ENCODE results near the gene RAB3A. TPM values are rescaled to one million over a fixed set of nuclear protein-coding genes. Genes with fewer than 3 reads are reported as not detected.
"Not testable (repeated sequence)": the region's sequence is repeated elsewhere in the genome, so short reads cannot be mapped to it uniquely, and the experiment has no call there.

Gene RAB3A
- polyA plus RNA-seq, 4 donors = 4.6 to 5.3 (median 5.0) TPM

- DNase-seq (ENCODE audit: low read depth in 4 of 4, low spot score in 3 of 4) = no peak
Measured at GRCh38 chr19:18171605-18172327, 32.1 kb downstream of the RAB3A start.

- no peak for DNase-seq (ENCODE audit: low read depth in 4 of 4, low spot score in 3 of 4)
Measured at GRCh38 chr19:18170714-18171255, 33.1 kb downstream of the RAB3A start.

GRCh38 chr19:18168673-18169381 is 35.0 kb downstream of the RAB3A start:
- DNase-seq (ENCODE audit: low read depth in 4 of 4, low spot score in 3 of 4) = no peak

- DNase-seq (ENCODE audit: low read depth in 4 of 4, low spot score in 3 of 4) = no peak
Measured at GRCh38 chr19:18167975-18168645, 35.7 kb downstream of the RAB3A start.

GRCh38 chr19:18167011-18167410 is 36.8 kb downstream of the RAB3A start:
- no peak for DNase-seq (ENCODE audit: low read depth in 4 of 4, low spot score in 3 of 4)

- no peak for DNase-seq (ENCODE audit: low read depth in 4 of 4, low spot score in 3 of 4)
Measured at GRCh38 chr19:18165794-18166544, 37.9 kb downstream of the RAB3A start.

- no peak for DNase-seq (ENCODE audit: low read depth in 4 of 4, low spot score in 3 of 4)
Measured at GRCh38 chr19:18164072-18164471, 39.8 kb downstream of the RAB3A start.

- no peak for DNase-seq (ENCODE audit: low read depth in 4 of 4, low spot score in 3 of 4)
Measured at GRCh38 chr19:18161636-18162002, 42.2 kb downstream of the RAB3A start.

- no peak for DNase-seq (ENCODE audit: low read depth in 4 of 4, low spot score in 3 of 4)
Measured at GRCh38 chr19:18160971-18161635, 42.7 kb downstream of the RAB3A start.

- DNase-seq (ENCODE audit: low read depth in 4 of 4, low spot score in 3 of 4) = no peak
Measured at GRCh38 chr19:18160493-18160970, 43.3 kb downstream of the RAB3A start.

- no peak for DNase-seq (ENCODE audit: low read depth in 4 of 4, low spot score in 3 of 4)
Measured at GRCh38 chr19:18159810-18160209, 44.0 kb downstream of the RAB3A start.

- DNase-seq (ENCODE audit: low read depth in 4 of 4, low spot score in 3 of 4) = not testable (repeated sequence)
Measured at GRCh38 chr19:18159059-18159616, 44.7 kb downstream of the RAB3A start.

- DNase-seq (ENCODE audit: low read depth in 4 of 4, low spot score in 3 of 4) = no peak
Measured at GRCh38 chr19:18158467-18158866, 45.4 kb downstream of the RAB3A start.

- no peak for DNase-seq (ENCODE audit: low read depth in 4 of 4, low spot score in 3 of 4)
Measured at GRCh38 chr19:18157465-18158063, 46.3 kb downstream of the RAB3A start.

GRCh38 chr19:18156841-18157464 is 46.9 kb downstream of the RAB3A start:
- DNase-seq (ENCODE audit: low read depth in 4 of 4, low spot score in 3 of 4) = peak in 1 of 4 donors; percentile 54

GRCh38 chr19:18156268-18156667 is 47.6 kb downstream of the RAB3A start:
- no peak for DNase-seq (ENCODE audit: low read depth in 4 of 4, low spot score in 3 of 4)

- DNase-seq (ENCODE audit: low read depth in 4 of 4, low spot score in 3 of 4) = no peak
Measured at GRCh38 chr19:18155095-18156087, 48.5 kb downstream of the RAB3A start.
